Embryonic facial prominence (tissue), 1 donor: ENCODE measurements around the gene KTN1.

Experiments
- DNase-seq: peaks from one replicate; pipeline ENCODE4 v3.0.0-alpha.2; 2016; ENCODE audit errors: extremely low spot score

Gene KTN1

DNA sequence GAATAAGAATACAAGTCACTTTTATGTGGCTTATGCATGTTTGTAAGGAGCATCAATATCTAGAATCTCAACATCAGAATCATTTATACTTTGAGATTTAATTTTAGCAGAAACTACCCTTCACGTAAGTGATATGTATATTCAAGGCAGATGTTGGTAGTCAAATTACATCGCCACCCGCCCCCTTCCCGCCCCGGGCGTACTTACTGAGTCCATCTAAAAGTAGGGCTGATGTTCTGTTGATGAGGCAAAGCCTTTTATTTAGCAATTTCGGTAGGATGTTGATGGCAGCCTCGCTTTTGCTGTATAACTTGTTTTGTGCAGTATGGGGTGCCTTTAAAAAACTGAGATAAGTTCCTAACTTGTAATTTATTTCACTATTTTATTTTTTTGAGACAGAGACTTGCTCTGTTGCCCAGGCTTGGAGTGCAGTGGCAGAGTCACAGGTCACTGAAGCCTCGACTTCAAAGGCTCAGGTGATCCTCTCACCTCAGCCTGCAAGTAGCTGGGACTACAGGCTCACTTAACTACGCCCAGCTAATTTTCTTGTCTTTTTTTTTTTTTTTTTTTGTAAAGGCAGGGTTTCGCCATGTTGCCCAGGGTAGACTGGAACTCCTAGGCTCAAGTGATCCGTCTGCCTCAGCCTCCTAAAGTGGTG, 30.8 kb downstream of the KTN1 start:
- DNase-seq: no peak

DNA sequence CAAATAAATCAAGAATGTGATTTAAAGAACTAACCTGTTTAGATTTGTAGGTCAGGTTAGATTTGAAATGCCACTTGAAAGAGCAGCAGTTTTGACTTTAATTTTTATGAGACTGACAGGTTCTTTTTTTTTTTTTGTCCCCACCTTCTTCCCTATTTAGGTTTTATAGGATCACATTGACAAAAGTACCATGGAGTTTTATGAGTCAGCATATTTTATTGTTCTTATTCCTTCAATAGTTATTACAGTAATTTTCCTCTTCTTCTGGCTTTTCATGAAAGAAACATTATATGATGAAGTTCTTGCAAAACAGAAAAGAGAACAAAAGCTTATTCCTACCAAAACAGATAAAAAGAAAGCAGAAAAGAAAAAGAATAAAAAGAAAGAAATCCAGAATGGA, 31.9 kb downstream of the KTN1 start:
- DNase-seq: no peak

DNA sequence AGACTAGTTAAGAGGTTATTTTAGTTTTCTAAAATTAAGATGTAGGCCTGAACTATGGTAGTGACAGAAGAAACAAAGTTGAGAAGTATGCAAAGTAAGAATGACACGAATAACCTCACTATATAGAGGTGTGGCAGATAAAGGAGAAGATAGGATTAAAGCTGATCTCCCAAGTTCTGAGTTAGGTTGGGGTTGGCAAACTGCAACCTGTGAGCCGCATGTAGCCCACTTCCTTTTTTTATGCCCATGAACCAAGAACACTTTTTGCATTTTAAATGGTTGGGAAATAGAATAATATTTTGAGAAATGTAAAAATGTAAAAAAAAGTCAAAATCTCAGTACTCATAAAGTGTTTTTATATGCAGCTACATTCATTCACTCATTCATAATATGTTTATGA, 34.3 kb downstream of the KTN1 start:
- DNase-seq: no peak

GRCh38 chr14:55620277-55620676, 40.3 kb downstream of the KTN1 start:
- no peak for DNase-seq

DNA sequence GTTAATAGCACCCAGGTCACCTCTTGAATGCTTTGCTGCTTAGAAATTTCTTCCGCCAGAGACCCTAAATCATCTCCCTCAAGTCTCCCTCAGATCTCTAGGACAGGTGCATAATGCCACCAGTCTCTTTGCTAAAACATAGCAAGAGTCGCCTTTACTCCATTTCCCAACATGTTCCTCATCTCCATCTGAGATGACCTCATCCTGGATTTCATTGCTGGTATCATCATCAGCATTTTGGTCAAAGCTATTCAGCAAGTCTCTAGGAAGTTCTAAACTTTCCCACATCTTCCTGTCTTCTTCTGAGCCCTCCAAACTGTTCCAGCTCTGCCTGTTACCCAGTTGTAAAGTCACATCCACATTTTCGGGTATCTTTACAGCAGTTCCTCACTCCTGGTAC, 41.0 kb downstream of the KTN1 start:
- DNase-seq: no peak

DNA sequence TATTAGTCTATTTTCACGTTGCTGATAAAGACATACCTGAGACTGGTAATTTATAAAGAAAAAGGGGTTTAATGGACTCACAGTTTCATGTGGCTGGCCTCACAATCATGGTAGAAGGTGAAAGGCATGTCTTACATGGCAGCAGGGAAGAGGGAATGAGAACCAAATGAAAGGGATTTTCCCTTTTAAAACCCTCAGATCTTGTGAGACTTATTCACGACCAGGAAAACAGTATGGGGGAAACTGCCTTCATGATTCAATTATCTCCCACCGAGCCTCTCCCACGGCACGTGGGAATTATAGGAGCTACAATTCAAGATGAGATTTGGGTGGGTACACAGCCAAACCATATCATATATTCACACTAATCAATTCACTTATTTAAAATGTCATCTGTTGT, 41.4 kb downstream of the KTN1 start:
- no peak for DNase-seq

DNA sequence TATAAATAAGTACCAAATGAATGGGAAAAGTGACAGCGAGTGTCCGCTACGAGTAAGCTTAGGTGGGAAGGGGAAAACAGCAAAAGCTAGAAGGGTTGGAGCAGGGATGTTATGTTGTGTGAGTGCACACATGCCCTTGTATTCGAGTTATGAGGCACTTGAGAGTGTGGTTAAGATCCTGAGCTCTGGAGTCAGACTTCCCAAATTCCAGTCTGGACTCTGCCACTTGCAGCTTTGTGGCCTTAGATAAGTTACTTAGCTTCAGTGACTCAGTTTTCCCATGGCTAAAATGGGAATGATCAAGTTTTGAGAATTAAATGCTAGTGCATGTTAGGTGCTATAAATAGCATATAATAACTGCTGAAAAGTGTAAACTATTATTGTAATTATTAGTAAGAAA, 44.9 kb downstream of the KTN1 start:
- no peak for DNase-seq

- DNase-seq: no peak
Measured at GRCh38 chr14:55625481-55625880, 45.5 kb downstream of the KTN1 start.

GRCh38 chr14:55626131-55626530, 46.1 kb downstream of the KTN1 start:
- DNase-seq: no peak

- DNase-seq: no peak
Measured at GRCh38 chr14:55628426-55628825, 48.4 kb downstream of the KTN1 start.

GRCh38 chr14:55638665-55639064, 58.7 kb downstream of the KTN1 start:
- DNase-seq: no peak

GRCh38 chr14:55641290-55641689, 61.3 kb downstream of the KTN1 start:
- DNase-seq: no peak

DNA sequence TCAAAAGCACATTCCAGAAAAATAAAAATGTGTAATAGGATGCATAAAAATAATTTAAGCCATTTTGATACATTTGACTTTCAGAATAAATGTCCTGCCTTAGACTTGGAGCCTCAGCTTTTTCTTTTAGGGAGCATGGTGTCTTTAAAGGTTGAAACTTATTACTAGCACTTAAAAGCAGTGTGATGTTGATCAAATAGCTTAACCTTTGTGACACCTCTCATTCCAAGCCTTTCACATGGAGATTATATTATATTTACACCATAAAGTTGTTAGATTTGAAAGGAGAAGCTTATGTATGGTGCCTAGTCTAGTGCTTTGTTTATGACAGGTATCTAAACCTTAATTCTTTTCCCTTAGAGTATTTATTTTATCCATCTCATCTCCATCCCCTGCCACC, 61.9 kb downstream of the KTN1 start:
- no peak for DNase-seq

DNA sequence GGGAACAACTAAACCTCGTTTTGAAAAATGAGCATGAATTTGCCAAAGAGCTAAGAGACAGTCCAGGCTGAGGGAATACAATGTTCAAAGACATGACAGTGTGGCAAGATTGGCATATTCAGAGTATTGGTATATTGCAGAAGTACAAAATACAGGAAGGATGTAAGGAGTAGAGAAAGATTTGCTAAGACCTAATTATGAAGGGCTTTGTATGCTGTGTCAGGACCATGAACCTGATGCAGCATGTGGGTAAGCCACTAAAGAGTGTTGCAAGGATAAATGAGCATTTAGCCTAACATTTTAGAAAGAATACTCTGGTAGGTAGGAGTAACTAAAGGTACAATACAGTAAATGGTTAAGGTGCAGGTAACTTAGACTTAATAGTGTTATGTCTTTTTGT, 65.1 kb downstream of the KTN1 start:
- no peak for DNase-seq

DNA sequence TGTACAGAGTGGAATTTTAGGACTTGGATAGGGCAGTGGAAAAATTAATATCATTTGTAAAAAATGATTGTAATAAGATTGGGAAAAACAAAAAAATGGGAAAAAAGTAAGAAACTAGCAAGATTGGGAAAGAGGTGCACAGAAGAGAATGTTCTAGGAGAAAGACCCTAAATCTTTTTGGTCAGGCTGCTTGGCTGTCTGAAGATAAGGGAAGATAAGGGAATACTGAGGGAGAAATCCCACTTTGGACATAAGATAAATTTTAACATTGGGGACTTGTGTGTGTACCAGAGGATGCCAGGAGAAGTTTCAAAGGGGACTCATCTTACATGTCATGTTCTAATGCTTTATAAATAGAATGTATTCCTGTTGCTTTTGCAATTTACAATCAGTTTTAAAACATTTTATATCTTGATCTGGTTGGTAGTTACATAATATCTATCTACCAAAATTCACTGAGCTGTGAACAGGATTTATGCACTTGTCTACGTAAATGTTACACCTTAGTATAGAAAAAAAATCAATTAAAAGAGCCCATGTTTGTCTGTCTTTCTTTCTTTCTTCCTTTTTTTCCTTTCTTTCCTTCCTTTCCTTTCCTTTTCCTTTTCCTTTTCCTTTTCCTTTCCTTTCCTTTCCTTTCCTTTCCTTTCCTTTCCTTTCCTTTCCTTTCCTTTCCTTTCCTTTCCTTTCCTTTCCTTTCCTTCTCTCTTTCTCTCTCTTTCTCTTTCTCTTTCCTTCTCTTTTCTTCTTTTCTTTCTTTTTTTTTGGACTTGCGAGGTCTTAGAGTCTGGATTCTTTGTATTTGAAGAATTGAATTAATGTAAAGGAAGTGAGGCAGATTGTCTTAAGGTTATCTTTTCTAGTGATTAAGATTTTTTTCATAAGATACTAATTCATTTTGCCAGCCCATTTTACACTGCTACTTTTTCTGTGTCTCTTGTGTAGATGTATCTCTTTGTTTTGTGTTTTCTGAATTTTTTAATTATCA, 66.1 kb downstream of the KTN1 start:
- DNase-seq: no peak

DNA sequence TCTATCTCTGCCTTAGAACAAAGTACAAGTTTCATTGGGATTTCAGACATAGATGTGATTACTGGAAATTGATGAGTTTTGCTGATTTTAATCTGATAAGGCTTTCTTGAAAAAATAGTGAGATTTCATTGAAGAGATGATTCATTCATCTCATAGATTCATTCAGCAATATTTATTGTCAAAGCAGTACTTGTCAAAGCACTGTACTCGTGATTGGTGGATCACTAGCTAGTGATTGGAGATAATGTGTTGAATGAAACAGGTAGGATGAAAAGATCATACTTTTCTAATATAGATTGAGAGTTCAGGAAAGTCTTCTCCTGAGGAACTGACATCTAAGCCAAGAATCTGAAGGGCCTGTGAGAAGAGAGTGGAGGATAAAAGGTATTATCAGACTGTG, 71.0 kb downstream of the KTN1 start:
- no peak for DNase-seq

DNA sequence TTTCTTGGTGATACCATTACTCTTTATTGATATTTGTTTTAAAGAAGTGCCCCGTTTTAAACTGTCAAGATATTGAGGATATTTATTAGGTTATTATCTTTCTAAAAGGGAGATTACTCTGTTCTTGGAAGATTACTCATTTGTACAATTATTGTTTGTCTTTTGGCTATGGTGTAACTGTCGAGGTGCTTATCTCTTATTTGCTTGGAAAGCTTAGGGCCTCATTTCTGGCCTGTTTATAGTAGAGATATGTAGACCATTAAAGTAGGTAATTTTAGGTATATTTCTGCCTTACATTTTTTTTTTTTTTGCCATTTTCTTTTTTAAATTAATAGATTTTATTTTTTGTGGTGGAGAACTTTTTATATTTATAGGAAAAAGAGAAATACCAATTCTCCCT, 74.2 kb downstream of the KTN1 start:
- no peak for DNase-seq

DNA sequence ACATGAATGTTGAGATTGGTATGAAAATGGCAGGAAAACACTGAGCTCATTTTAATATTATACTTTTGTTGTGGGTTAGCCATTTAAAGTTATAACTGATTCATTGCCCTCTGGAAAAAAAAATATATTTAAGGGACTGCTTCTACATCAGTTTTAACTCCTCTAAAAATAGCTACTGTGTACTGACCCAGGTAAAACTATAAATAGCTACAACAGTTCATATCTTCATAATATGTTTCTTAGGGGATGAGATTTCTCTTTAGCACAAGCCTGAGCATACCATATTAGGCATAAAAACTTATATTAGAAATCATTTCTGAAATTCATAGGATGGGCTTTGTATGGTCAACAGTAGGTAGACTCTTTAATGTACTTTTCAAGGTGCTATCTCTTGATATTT, 81.0 kb downstream of the KTN1 start:
- no peak for DNase-seq

- DNase-seq: no peak
Measured at GRCh38 chr14:55662752-55663151, 82.7 kb downstream of the KTN1 start.

DNA sequence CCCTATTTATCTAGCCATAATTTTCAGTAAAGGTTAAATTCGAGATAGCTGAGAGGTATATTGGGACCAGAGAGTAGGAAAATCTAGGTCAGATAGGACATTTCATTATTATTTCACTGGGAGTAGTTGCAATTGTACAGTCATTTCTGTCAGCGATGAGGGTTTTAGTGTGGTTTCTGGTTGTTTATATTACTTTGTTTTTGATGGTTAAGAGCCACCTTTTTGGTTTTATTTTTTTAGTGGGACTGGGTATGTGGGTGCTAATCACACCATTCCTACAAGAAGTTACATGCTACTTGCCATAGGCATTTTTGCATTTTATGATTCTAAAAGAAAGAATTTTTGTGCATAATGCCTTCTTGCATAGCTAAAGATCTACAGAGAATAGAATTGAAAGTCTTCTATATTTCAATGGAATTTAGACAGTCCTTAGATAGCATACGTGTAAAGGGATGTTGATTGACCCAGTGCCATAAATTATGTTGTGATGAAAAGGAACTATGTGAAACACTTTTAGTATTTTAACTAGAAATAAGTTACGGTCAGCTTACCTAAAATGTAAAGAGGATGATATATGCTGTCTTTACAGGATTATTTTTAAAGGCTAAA, 85.2 kb downstream of the KTN1 start:
- DNase-seq: no peak

DNA sequence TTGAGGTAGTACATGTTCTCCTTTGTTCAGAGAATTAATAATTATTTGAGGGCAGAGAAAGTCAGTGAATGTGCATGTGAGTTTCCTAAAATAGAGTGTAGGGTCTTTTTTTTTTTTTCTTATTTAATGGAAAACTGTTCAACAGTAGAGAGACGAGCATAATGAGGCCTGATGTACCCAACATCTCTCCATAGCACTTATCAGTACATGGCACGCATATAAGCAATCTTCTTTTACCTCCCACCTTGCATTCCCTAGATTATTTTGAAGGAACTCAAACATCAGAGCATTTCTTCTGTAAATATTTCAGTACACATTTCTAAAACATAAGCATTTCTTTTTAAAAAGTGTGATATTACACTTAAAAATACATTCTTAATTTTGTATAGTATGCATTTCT, 87.8 kb downstream of the KTN1 start:
- DNase-seq: no peak

- DNase-seq: no peak
Measured at GRCh38 chr14:55671641-55672040, 91.6 kb downstream of the KTN1 start.

- no peak for DNase-seq
Measured at GRCh38 chr14:55673048-55673447, 93.0 kb downstream of the KTN1 start.
